B cell (primary cell): Measurements from ENCODE around the gene HMOX1. TPM values are rescaled to one million over a fixed set of nuclear protein-coding genes. Genes with fewer than 3 reads are reported as not detected.

Experiments used
- ATAC-seq: fragments of 200-7000 bp; cut with Tn5 transposase; one replicate; pipeline ENCODE4 v1.10.0; 2021; ENCODE audit warnings: low read depth, mild to moderate bottlenecking, moderate number of reproducible peaks, moderate library complexity
- CTCF ChIA-PET: fragments of 350-600 bp; sonication (Branson Sonifier 250); formaldehyde crosslinking; loops from one replicate; lab custom pipeline; 2021; ENCODE audit warnings: antibody characterized with exemption, inconsistent platforms; lab: Charles Lee
- POLR2A ChIA-PET: fragments of 350-600 bp; sonication (Branson Sonifier 250); formaldehyde crosslinking; loops from one replicate; lab custom pipeline; 2021; ENCODE audit warnings: antibody characterized with exemption; lab: Charles Lee
- DNase-seq: peaks from one replicate; pipeline ENCODE4 v3.0.0; 2013
- H2AFZ ChIP-seq: 2 replicates; pipeline ENCODE4 v1.6.1; 2012; ENCODE audit warnings: mild to moderate bottlenecking, low read depth, low read length; ENCODE audit not compliant: insufficient read depth, poor library complexity, severe bottlenecking
- H3K27ac ChIP-seq, 2 donors: 1 replicate in 1 of 2; 2 replicates in 1 of 2; pipeline ENCODE4 v1.5.1; 2012 to 2013; ENCODE audit warnings: low read length in 2 of 2, mild to moderate bottlenecking in 2 of 2, moderate library complexity in 1 of 2
- H3K27me3 ChIP-seq, 4 experiments: fragments of 200-600 bp in 1 of 4; sonication (generic) in 1 of 4; replicated peaks in 1 of 4; 1 replicate in 2 of 4; 2 replicates in 2 of 4; pipeline versions ENCODE4 v1.6.1 to v1.7.0; 2013 to 2016; ENCODE audit warnings: low read length in 3 of 4, mild to moderate bottlenecking in 2 of 4, mixed read lengths in 1 of 4, moderate library complexity in 1 of 4; ENCODE audit not compliant: insufficient read depth in 4 of 4, control insufficient read depth in 3 of 4; ENCODE audit errors: control extremely low read depth in 1 of 4
- H3K36me3 ChIP-seq, 2 experiments: replicated peaks in 1 of 2; 1 replicate in 1 of 2; 2 replicates in 1 of 2; pipeline versions ENCODE4 v1.6.1 to v1.7.1; 2013; ENCODE audit warnings: low read length in 1 of 2; ENCODE audit not compliant: insufficient read depth in 2 of 2, control insufficient read depth in 1 of 2; ENCODE audit errors: control extremely low read depth in 1 of 2, extremely low read depth in 1 of 2
- H3K4me1 ChIP-seq, 2 donors: fragments of 200-600 bp in 1 of 2; sonication (generic) in 1 of 2; 1 replicate in 1 of 2; 2 replicates in 1 of 2; pipeline versions ENCODE4 v1.5.1 to v1.6.1; 2013 to 2017; ENCODE audit warnings: low read length in 2 of 2; ENCODE audit not compliant: control insufficient read depth in 2 of 2, insufficient read depth in 2 of 2
- H3K4me2 ChIP-seq: replicated peaks from 2 replicates; pipeline ENCODE3; 2012; ENCODE audit warnings: mild to moderate bottlenecking, low read depth, low read length; ENCODE audit not compliant: poor library complexity, severe bottlenecking
- H3K4me3 ChIP-seq, 5 experiments: fragments of 200-600 bp in 1 of 5; sonication (generic) in 1 of 5; 1 replicate in 3 of 5; 2 replicates in 2 of 5; pipeline versions ENCODE4 v1.5.1 to v1.7.0; 2011 to 2016; ENCODE audit warnings: low read length in 4 of 5, mild to moderate bottlenecking in 4 of 5, low read depth in 2 of 5, control low read depth in 1 of 5, moderate library complexity in 1 of 5; ENCODE audit not compliant: insufficient read depth in 1 of 5; ENCODE audit errors: control extremely low read depth in 1 of 5, extremely low read depth in 1 of 5
- H3K79me2 ChIP-seq: fragments of 200-600 bp; sonication (generic); one replicate; pipeline ENCODE4 v1.6.0; 2016; ENCODE audit warnings: low read length; ENCODE audit not compliant: control insufficient read depth, insufficient read depth
- H3K9ac ChIP-seq: fragments of 200-600 bp; sonication (generic); 2 replicates; pipeline ENCODE4 v1.6.1; 2017; ENCODE audit warnings: mild to moderate bottlenecking, low read length, moderate library complexity
- H3K9me3 ChIP-seq, 3 donors: one replicate each; pipeline versions ENCODE4 v1.6.1 to v1.7.1; 2013; ENCODE audit warnings: low read length in 2 of 3; ENCODE audit not compliant: control insufficient read depth in 2 of 3, insufficient read depth in 1 of 3; ENCODE audit errors: control extremely low read depth in 1 of 3
- H4K20me1 ChIP-seq: 2 replicates; pipeline ENCODE4 v1.6.0; 2012; ENCODE audit warnings: mild to moderate bottlenecking, low read length; ENCODE audit not compliant: insufficient read depth, control insufficient read depth, poor library complexity, severe bottlenecking
- H3K27ac Mint-ChIP-seq: one replicate; pipeline ENCODE4 v1.8.0; 2021; ENCODE audit warnings: mixed read lengths
- H3K27me3 Mint-ChIP-seq: one replicate; pipeline ENCODE4 v1.8.0; 2021; ENCODE audit warnings: mixed read lengths
- H3K4me1 Mint-ChIP-seq: one replicate; pipeline ENCODE4 v1.8.0; 2021; ENCODE audit warnings: mixed read lengths
- H3K4me3 Mint-ChIP-seq: one replicate; pipeline ENCODE4 v1.8.0; 2021; ENCODE audit warnings: mixed read lengths
- H3K9me3 Mint-ChIP-seq: one replicate; pipeline ENCODE4 v1.8.0; 2022; ENCODE audit warnings: mixed read lengths; ENCODE audit not compliant: insufficient read depth
- EZH2 ChIP-seq: IDR thresholded peaks from 2 replicates; pipeline ENCODE4 v1.6.1; 2012; ENCODE audit warnings: borderline replicate concordance, low read depth, mild to moderate bottlenecking, moderate library complexity, low read length; ENCODE audit not compliant: insufficient read depth, poor library complexity, severe bottlenecking
- WGBS: methylation state at CpG from one replicate; pipeline ENCODE4 v1.1.5; 2013; ENCODE audit warnings: missing lambda C conversion rate; ENCODE audit not compliant: insufficient coverage; 5-methylcytosine and 5-hydroxymethylcytosine counted together
- intact Hi-C: fragments of 100-400 bp; cut with micrococcal nuclease; formaldehyde crosslinking; loops from one replicate; pipeline ENCODE4 v1.10.0; 2022
- polyA plus RNA-seq: library from polyadenylated mRNA; depleted of rRNA; stranded (reverse); fragments of >200 nt; gene quantifications from 2 replicates; pipeline ENCODE4 v1.2.3, GENCODE V29; 2012
- total RNA-seq, 2 donors: library from RNA; stranded (reverse); fragments of 120-200 nt in 1 of 2; gene quantifications; 1 replicate in 1 of 2; 2 replicates in 1 of 2; pipeline versions ENCODE4 v1.2.3 to v1.2.4, GENCODE V29; 2013 to 2022
- TF ChIP-seq, protein P1 (sequence below): fragments of 200-600 bp; IDR thresholded peaks from one replicate; pipeline ENCODE4 v1.8.0; 2022; ENCODE audit warnings: antibody characterized with exemption, mild to moderate bottlenecking

HMOX1 gene
- total and polyA plus RNA-seq, 2 donors (not counting 1 experiment from before 2014, with no cell fraction given) = 9.4 to 21.9 TPM

GRCh38 chr22:35425546-35425945, 44.6 kb downstream of the HMOX1 start:
- Mint-ChIP-seq H3K9me3 (no peaks in the 10 kb centered on the region), H3K4me3 (no peak overlapping the region)

More at GRCh38 chr22:35425546-35425945, 44.6 kb downstream of the HMOX1 start:
- TF ChIP-seq, protein P1, sequence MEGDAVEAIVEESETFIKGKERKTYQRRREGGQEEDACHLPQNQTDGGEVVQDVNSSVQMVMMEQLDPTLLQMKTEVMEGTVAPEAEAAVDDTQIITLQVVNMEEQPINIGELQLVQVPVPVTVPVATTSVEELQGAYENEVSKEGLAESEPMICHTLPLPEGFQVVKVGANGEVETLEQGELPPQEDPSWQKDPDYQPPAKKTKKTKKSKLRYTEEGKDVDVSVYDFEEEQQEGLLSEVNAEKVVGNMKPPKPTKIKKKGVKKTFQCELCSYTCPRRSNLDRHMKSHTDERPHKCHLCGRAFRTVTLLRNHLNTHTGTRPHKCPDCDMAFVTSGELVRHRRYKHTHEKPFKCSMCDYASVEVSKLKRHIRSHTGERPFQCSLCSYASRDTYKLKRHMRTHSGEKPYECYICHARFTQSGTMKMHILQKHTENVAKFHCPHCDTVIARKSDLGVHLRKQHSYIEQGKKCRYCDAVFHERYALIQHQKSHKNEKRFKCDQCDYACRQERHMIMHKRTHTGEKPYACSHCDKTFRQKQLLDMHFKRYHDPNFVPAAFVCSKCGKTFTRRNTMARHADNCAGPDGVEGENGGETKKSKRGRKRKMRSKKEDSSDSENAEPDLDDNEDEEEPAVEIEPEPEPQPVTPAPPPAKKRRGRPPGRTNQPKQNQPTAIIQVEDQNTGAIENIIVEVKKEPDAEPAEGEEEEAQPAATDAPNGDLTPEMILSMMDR = no peak
- TF ChIP-seq EZH2 = no peak
- H3K4me3 ChIP-seq = no peak overlapping the region
- no peak overlapping the region for H3K27ac ChIP-seq
- no peak for ATAC-seq
- Mint-ChIP-seq H3K27ac (no peak overlapping the region), H3K27me3 (no peaks in the 10 kb centered on the region), H3K4me1 (peaks cover 6% of the 10 kb centered on the region)
- H3K27me3 ChIP-seq = no peaks in the 10 kb centered on the region
- POLR2A ChIA-PET = no interaction called here
- no peak overlapping the region for H2AFZ ChIP-seq
- WGBS = 100% methylated on average over 3 of the region's 7 CpGs
- DNase-seq = no peak
- CTCF ChIA-PET = interaction anchor here (0.6 kb wide), 2 partner anchors 74 to 506 kb away, joined by 3 read pairs; no protein-coding TSS in a partner anchor
- H3K79me2 ChIP-seq = no peaks in the 10 kb centered on the region
- H4K20me1 ChIP-seq = peaks cover 16% of the 10 kb centered on the region
- intact Hi-C loops = no loop called here
- H3K4me1 ChIP-seq = no peaks in the 10 kb centered on the region
- no peak overlapping the region for H3K4me2 ChIP-seq
- H3K36me3 ChIP-seq = peaks cover 12 to 58% of the 10 kb centered on the region in 2 experiments
- no peaks in the 10 kb centered on the region for H3K9me3 ChIP-seq
- H3K9ac ChIP-seq = no peak overlapping the region
